Naive thymus-derived CD8-positive, alpha-beta T cell (primary cell): ENCODE measurements around the gene ERVFRD-1. TPM values are rescaled to one million over a fixed set of nuclear protein-coding genes. Genes with fewer than 3 reads are reported as not detected.
"Not testable (repeated sequence)": the region's sequence is repeated elsewhere in the genome, so short reads cannot be mapped to it uniquely, and the experiment has no call there.

Experiments used
- ATAC-seq, 2 donors: fragments of 150-1000 bp; cut with Tn5 transposase in 1 of 2; sonication (Bioruptor Pico), chemical (Tn5 transposase) in 1 of 2; 1 replicate in 1 of 2; 2 replicates in 1 of 2; pipeline ENCODE4 v1.10.0; 2021; ENCODE audit warnings: mild to moderate bottlenecking in 2 of 2, moderate library complexity in 2 of 2
- POLR2A ChIA-PET: fragments of 350-600 bp; sonication (Branson Sonifier 250); formaldehyde crosslinking; loops from one replicate; lab custom pipeline; 2021; ENCODE audit warnings: antibody characterized with exemption; lab: Charles Lee
- DNase-seq, 10 donors: peaks; one replicate each; pipeline versions ENCODE4 v3.0.0 to v3.0.0-alpha.2; 2020 to 2022
- H3K27ac Mint-ChIP-seq, 10 donors: one replicate each; pipeline ENCODE4 v1.8.0; 2020 to 2022; ENCODE audit warnings: mild to moderate bottlenecking in 10 of 10, mixed read lengths in 10 of 10, moderate library complexity in 4 of 10, inconsistent platforms in 1 of 10
- H3K27me3 Mint-ChIP-seq, 5 donors: one replicate each; pipeline ENCODE4 v1.8.0; 2021 to 2022; ENCODE audit warnings: mixed read lengths in 5 of 5
- H3K36me3 Mint-ChIP-seq, 3 donors: one replicate each; pipeline ENCODE4 v1.8.0; 2020 to 2022; ENCODE audit warnings: mixed read lengths in 3 of 3, mild to moderate bottlenecking in 2 of 3, inconsistent platforms in 1 of 3
- H3K4me1 Mint-ChIP-seq, 4 donors: one replicate each; pipeline ENCODE4 v1.8.0; 2021 to 2022; ENCODE audit warnings: mixed read lengths in 4 of 4
- H3K4me3 Mint-ChIP-seq, 10 donors: one replicate each; pipeline ENCODE4 v1.8.0; 2020 to 2022; ENCODE audit warnings: mild to moderate bottlenecking in 10 of 10, mixed read lengths in 10 of 10, moderate library complexity in 6 of 10, inconsistent platforms in 1 of 10
- H3K9me3 Mint-ChIP-seq, 9 donors: one replicate each; pipeline ENCODE4 v1.8.0; 2020 to 2022; ENCODE audit warnings: mixed read lengths in 9 of 9, mild to moderate bottlenecking in 3 of 9, inconsistent platforms in 1 of 9, moderate library complexity in 1 of 9
- polyA plus RNA-seq, 3 donors: library from polyadenylated mRNA; unstranded; fragments of 300-500 nt; fragmentation: Illumina TruSeq; gene quantifications; one replicate each; pipeline ENCODE4 v1.2.3, GENCODE V29; 2021
- total RNA-seq, 8 experiments: library from RNA in 2 of 8; stranded (reverse) in 2 of 8; gene quantifications; one replicate each; pipeline ENCODE4 v1.2.3 and lab custom pipeline; 2021 to 2026

ERVFRD-1 gene
- total and polyA plus RNA-seq, 5 experiments from 2014 or later: 0.18 TPM; not detected in 4

- Mint-ChIP-seq H3K4me3 (peak overlapping the region; percentile 90 to 98 (median 96)), H3K27me3 (no peaks in the 10 kb centered on the region), H3K9me3 (no peaks in the 10 kb centered on the region), H3K27ac (peak overlapping the region; percentile 89 to 98 (median 96)), H3K4me1 (peaks cover 13 to 31% (median 28%) of the 10 kb centered on the region in 4 donors), H3K36me3 (peaks cover 0 to 15% (median 2%) of the 10 kb centered on the region in 3 donors)
- POLR2A ChIA-PET: no interaction called here
- ATAC-seq (peak; percentile 7 to 22), DNase-seq (peak in 4 of 10 donors; percentile 6 to 59 (median 20))
Observed at GRCh38 chr6:11094411-11094851, 17.1 kb downstream of the ERVFRD-1 start.

- Mint-ChIP-seq H3K27ac (peak within 1 kb of the TSS; percentile 92 to 99 (median 97)), H3K27me3 (no peaks in the 10 kb centered on the region), H3K4me1 (peaks cover 13 to 31% (median 28%) of the 10 kb centered on the region in 4 donors), H3K36me3 (peaks cover 0 to 10% (median 0%) of the 10 kb centered on the region in 3 donors), H3K9me3 (no peaks in the 10 kb centered on the region), H3K4me3 (peak within 1 kb of the TSS; percentile 90 to 98 (median 96))
- POLR2A ChIA-PET: interaction anchor here (1.0 kb wide), 1 partner anchor 399 kb away, joined by 6 read pairs; the partner anchor contains the start of genes C6orf52 and PAK1IP1
- ATAC-seq (peak; percentile 90 to 93), DNase-seq (peak; percentile 90 to 96 (median 92))
Observed at GRCh38 chr6:11093626-11094410, 17.7 kb downstream of the ERVFRD-1 start, which contains the start of gene SMIM13. SMIM13 (plus strand) TSS chr6:11093834; CDS start chr6:11094314, 480 bp downstream.

GRCh38 chr6:11093376-11093625, 18.2 kb downstream of the ERVFRD-1 start:
- Mint-ChIP-seq H3K4me3 (peak overlapping the region; percentile 90 to 98 (median 95)), H3K27ac (peak overlapping the region; percentile 84 to 99 (median 96)), H3K9me3 (no peaks in the 10 kb centered on the region), H3K4me1 (peaks cover 13 to 29% (median 28%) of the 10 kb centered on the region in 4 donors), H3K27me3 (peaks cover 0 to 4% (median 0%) of the 10 kb centered on the region in 5 donors), H3K36me3 (peaks cover 0 to 10% (median 0%) of the 10 kb centered on the region in 3 donors)
- DNase-seq: no peak
- POLR2A ChIA-PET: interaction anchor here (1.0 kb wide), 1 partner anchor 399 kb away, joined by 6 read pairs; the partner anchor contains the start of genes C6orf52 and PAK1IP1
- ATAC-seq: peak; percentile 22 to 32

GRCh38 chr6:11092668-11093375, 18.7 kb downstream of the ERVFRD-1 start:
- ATAC-seq: peak; percentile 19 to 30
- Mint-ChIP-seq H3K27me3 (peaks cover 0 to 6% (median 0%) of the 10 kb centered on the region in 5 donors), H3K4me1 (peaks cover 13 to 29% (median 26%) of the 10 kb centered on the region in 4 donors), H3K9me3 (no peaks in the 10 kb centered on the region), H3K36me3 (peaks cover 0 to 8% (median 0%) of the 10 kb centered on the region in 3 donors), H3K4me3 (peak overlapping the region; percentile 90 to 98 (median 95)), H3K27ac (peak overlapping the region; percentile 84 to 99 (median 96))
- DNase-seq: peak in 2 of 10 donors; percentile 7 to 13
- POLR2A ChIA-PET: interaction anchor here (1.0 kb wide), 1 partner anchor 398 kb away, joined by 6 read pairs; the partner anchor contains the start of genes C6orf52 and PAK1IP1

- H3K9me3 Mint-ChIP-seq, POLR2A ChIA-PET, ATAC-seq, DNase-seq, H3K27me3 Mint-ChIP-seq, H3K36me3 Mint-ChIP-seq: not testable (repeated sequence)
- peak overlapping the region in 3 of 10 donors; percentile 14 to 54 (median 49) for H3K4me3 Mint-ChIP-seq
- peaks cover 10 to 23% (median 23%) of the 10 kb centered on the region in 4 donors for H3K4me1 Mint-ChIP-seq
- peak overlapping the region in 5 of 10 donors; percentile 25 to 72 (median 55) for H3K27ac Mint-ChIP-seq
Observed at GRCh38 chr6:11091141-11091540, 20.4 kb downstream of the ERVFRD-1 start.

- POLR2A ChIA-PET: interaction anchor here (0.6 kb wide), 1 partner anchor 146 kb away, joined by 6 read pairs; no protein-coding TSS in a partner anchor
- DNase-seq (no peak), ATAC-seq (no peak)
- H3K4me3 Mint-ChIP-seq: no peak overlapping the region
- H3K27ac Mint-ChIP-seq: no peak overlapping the region
- H3K4me1 Mint-ChIP-seq: peaks cover 7 to 13% (median 9%) of the 10 kb centered on the region in 4 donors
- H3K9me3 Mint-ChIP-seq: no peaks in the 10 kb centered on the region
- H3K36me3 Mint-ChIP-seq: no peaks in the 10 kb centered on the region
- peaks cover 0 to 6% (median 0%) of the 10 kb centered on the region in 5 donors for H3K27me3 Mint-ChIP-seq
Observed at GRCh38 chr6:11089695-11090094, 21.8 kb downstream of the ERVFRD-1 start.

- H3K9me3 Mint-ChIP-seq, DNase-seq, H3K4me1 Mint-ChIP-seq, ATAC-seq, H3K36me3 Mint-ChIP-seq, H3K4me3 Mint-ChIP-seq, H3K27ac Mint-ChIP-seq, POLR2A ChIA-PET: not testable (repeated sequence)
- H3K27me3 Mint-ChIP-seq: peaks cover 0 to 20% (median 2%) of the 10 kb centered on the region in 5 donors
Observed at GRCh38 chr6:11087141-11087812, 24.2 kb downstream of the ERVFRD-1 start.

- Mint-ChIP-seq H3K4me3 (no peak overlapping the region), H3K27ac (no peak overlapping the region), H3K27me3 (peaks cover 0 to 20% (median 2%) of the 10 kb centered on the region in 5 donors), H3K9me3 (no peaks in the 10 kb centered on the region), H3K4me1 (no peaks in the 10 kb centered on the region), H3K36me3 (no peaks in the 10 kb centered on the region)
- POLR2A ChIA-PET: no interaction called here
- no peak for DNase-seq
- ATAC-seq: no peak
Observed at GRCh38 chr6:11085758-11086435, 25.6 kb downstream of the ERVFRD-1 start.

- Mint-ChIP-seq H3K27me3 (peaks cover 1 to 20% (median 4%) of the 10 kb centered on the region in 5 donors), H3K4me1 (no peaks in the 10 kb centered on the region), H3K9me3 (no peaks in the 10 kb centered on the region), H3K27ac (no peak overlapping the region), H3K36me3 (no peaks in the 10 kb centered on the region), H3K4me3 (no peak overlapping the region)
- POLR2A ChIA-PET: no interaction called here
- DNase-seq: no peak
- no peak for ATAC-seq
Observed at GRCh38 chr6:11083956-11084355, 27.6 kb downstream of the ERVFRD-1 start.

- no peak for ATAC-seq
- no peak overlapping the region for H3K27ac Mint-ChIP-seq
- POLR2A ChIA-PET: no interaction called here
- H3K27me3 Mint-ChIP-seq: peaks cover 1 to 20% (median 4%) of the 10 kb centered on the region in 5 donors
- no peaks in the 10 kb centered on the region for H3K4me1 Mint-ChIP-seq
- no peaks in the 10 kb centered on the region for H3K36me3 Mint-ChIP-seq
- DNase-seq: no peak
- no peaks in the 10 kb centered on the region for H3K9me3 Mint-ChIP-seq
- no peak overlapping the region for H3K4me3 Mint-ChIP-seq
Observed at GRCh38 chr6:11083491-11083890, 28.0 kb downstream of the ERVFRD-1 start.

GRCh38 chr6:11080296-11080695, 31.2 kb downstream of the ERVFRD-1 start:
- POLR2A ChIA-PET: no interaction called here
- no peaks in the 10 kb centered on the region for H3K36me3 Mint-ChIP-seq
- H3K27ac Mint-ChIP-seq: no peak overlapping the region
- peaks cover 1 to 20% (median 4%) of the 10 kb centered on the region in 5 donors for H3K27me3 Mint-ChIP-seq
- no peak overlapping the region for H3K4me3 Mint-ChIP-seq
- peaks cover 0 to 3% (median 0%) of the 10 kb centered on the region in 4 donors for H3K4me1 Mint-ChIP-seq
- no peaks in the 10 kb centered on the region for H3K9me3 Mint-ChIP-seq
- ATAC-seq (no peak), DNase-seq (no peak)
